ENCODE results near the gene ARPC2. TPM values are rescaled to one million over a fixed set of nuclear protein-coding genes. Genes with fewer than 3 reads are reported as not detected.

The ARPC2 gene
- total RNA-seq, 2 donors from 2014 or later = 182 to 207 TPM

- Histone ChIP-seq H3K9me3 (no peaks in the 10 kb centered on the region), H3K27me3 (replicated peaks; ENCODE audit: insufficient read depth) (no peaks in the 10 kb centered on the region), H3K36me3 (no peaks in the 10 kb centered on the region), H3K4me3 (no peak overlapping the region), H3K27ac (no peak overlapping the region), H3K4me1 (replicated peaks) (no peaks in the 10 kb centered on the region)
- WGBS = 74% methylated on average over 4 of the region's 4 CpGs
- DNase-seq (ENCODE audit: low spot score) = no peak
- intact Hi-C loops (cut with DNase I) = no loop called here
- TF ChIP-seq POLR2AphosphoS5 (IDR thresholded peaks at IDR 0.05) (no peak), CTCF (IDR thresholded peaks at IDR 0.05) (no peak), POLR2A (IDR thresholded peaks at IDR 0.05) (no peak)
Measured at GRCh38 chr2:218193701-218194100, 23.3 kb upstream of the ARPC2 start.

- Histone ChIP-seq H3K9me3 (no peaks in the 10 kb centered on the region), H3K27me3 (replicated peaks; ENCODE audit: insufficient read depth) (no peaks in the 10 kb centered on the region), H3K4me3 (no peak overlapping the region), H3K4me1 (replicated peaks) (no peaks in the 10 kb centered on the region), H3K36me3 (no peaks in the 10 kb centered on the region), H3K27ac (no peak overlapping the region)
- no peak for DNase-seq (ENCODE audit: low spot score)
- 90% methylated on average over 3 of the region's 3 CpGs for WGBS
- TF ChIP-seq POLR2A (IDR thresholded peaks at IDR 0.05) = no peak
- no peak for TF ChIP-seq POLR2AphosphoS5 (IDR thresholded peaks at IDR 0.05)
- no peak for TF ChIP-seq CTCF (IDR thresholded peaks at IDR 0.05)
- intact Hi-C loops (cut with DNase I) = no loop called here
Measured at GRCh38 chr2:218194880-218195279, 22.1 kb upstream of the ARPC2 start.

- TF ChIP-seq POLR2AphosphoS5 (IDR thresholded peaks at IDR 0.05) (no peak), POLR2A (IDR thresholded peaks at IDR 0.05) (no peak)
- Histone ChIP-seq H3K4me3 (no peak overlapping the region), H3K4me1 (replicated peaks) (no peaks in the 10 kb centered on the region), H3K27ac (no peak overlapping the region), H3K9me3 (no peaks in the 10 kb centered on the region), H3K27me3 (replicated peaks; ENCODE audit: insufficient read depth) (no peaks in the 10 kb centered on the region), H3K36me3 (no peaks in the 10 kb centered on the region)
- no peak for DNase-seq (ENCODE audit: low spot score)
- intact Hi-C loops (cut with DNase I) = no loop called here
- 48% methylated on average over 4 of the region's 4 CpGs for WGBS
Measured at GRCh38 chr2:218196974-218197373, 20.0 kb upstream of the ARPC2 start.

GRCh38 chr2:218202266-218202665, 14.7 kb upstream of the ARPC2 start:
- H3K27me3 ChIP-seq (replicated peaks; ENCODE audit: insufficient read depth) = no peaks in the 10 kb centered on the region
- H3K27ac ChIP-seq = no peak overlapping the region
- H3K9me3 ChIP-seq = no peaks in the 10 kb centered on the region
- H3K4me1 ChIP-seq (replicated peaks) = no peaks in the 10 kb centered on the region
- no peaks in the 10 kb centered on the region for H3K36me3 ChIP-seq
- WGBS = 88% methylated on average over 3 of the region's 3 CpGs
- intact Hi-C loops (cut with DNase I) = no loop called here
- no peak overlapping the region for H3K4me3 ChIP-seq
- no peak for DNase-seq (ENCODE audit: low spot score)
- TF ChIP-seq POLR2A (IDR thresholded peaks at IDR 0.05) = no peak
- no peak for TF ChIP-seq CTCF (IDR thresholded peaks at IDR 0.05)
- TF ChIP-seq POLR2AphosphoS5 (IDR thresholded peaks at IDR 0.05) = no peak

GRCh38 chr2:218209078-218209477, 7.9 kb upstream of the ARPC2 start:
- DNase-seq (ENCODE audit: low spot score) = no peak
- 94% methylated on average over 3 of the region's 3 CpGs for WGBS
- no peaks in the 10 kb centered on the region for H3K36me3 ChIP-seq
- no peaks in the 10 kb centered on the region for H3K27me3 ChIP-seq (replicated peaks; ENCODE audit: insufficient read depth)
- H3K4me1 ChIP-seq (replicated peaks) = no peaks in the 10 kb centered on the region
- intact Hi-C loops (cut with DNase I) = no loop called here
- no peak overlapping the region for H3K27ac ChIP-seq
- no peak overlapping the region for H3K4me3 ChIP-seq
- H3K9me3 ChIP-seq = no peaks in the 10 kb centered on the region
- TF ChIP-seq POLR2AphosphoS5 (IDR thresholded peaks at IDR 0.05) (no peak), CTCF (IDR thresholded peaks at IDR 0.05) (no peak), POLR2A (IDR thresholded peaks at IDR 0.05) (no peak)
